Body of pancreas (tissue), 4 donors: ENCODE data around the gene FIGN.

Source experiments
- POLR2A ChIP-seq, 3 donors: fragments of 450-650 bp; IDR thresholded peaks; one replicate each; pipeline ENCODE4 v1.6.1; 2016; ENCODE audit warnings: antibody characterized with exemption in 3 of 3, mild to moderate bottlenecking in 2 of 3
- TF ChIP-seq, protein P1 (sequence below), 7 experiments: fragments of 450-650 bp in 4 of 7; fragments of 200-600 bp in 3 of 7; sonication (generic) in 3 of 7; IDR thresholded peaks; one replicate each; pipeline ENCODE4 v1.5.1; 2016 to 2019; ENCODE audit warnings: antibody characterized with exemption in 7 of 7

DNA sequence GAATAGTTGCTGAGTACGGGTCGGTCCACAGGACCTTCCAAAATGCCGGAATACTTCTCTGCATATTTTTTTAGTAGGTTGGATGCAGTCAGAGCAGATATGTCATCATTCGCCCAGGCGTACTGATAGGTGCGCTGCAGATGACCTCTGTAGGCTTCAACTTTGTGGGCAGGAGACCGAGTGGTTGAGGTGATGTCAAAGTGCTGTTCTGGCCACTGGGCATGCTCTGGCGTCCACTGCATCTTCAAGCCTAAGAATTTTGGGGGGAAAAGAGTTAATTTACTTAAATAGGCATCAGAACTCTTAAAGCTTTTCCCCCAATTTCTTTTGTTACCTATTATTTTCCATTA, 124.3 kb downstream of the FIGN start:
- TF ChIP-seq, protein P1, sequence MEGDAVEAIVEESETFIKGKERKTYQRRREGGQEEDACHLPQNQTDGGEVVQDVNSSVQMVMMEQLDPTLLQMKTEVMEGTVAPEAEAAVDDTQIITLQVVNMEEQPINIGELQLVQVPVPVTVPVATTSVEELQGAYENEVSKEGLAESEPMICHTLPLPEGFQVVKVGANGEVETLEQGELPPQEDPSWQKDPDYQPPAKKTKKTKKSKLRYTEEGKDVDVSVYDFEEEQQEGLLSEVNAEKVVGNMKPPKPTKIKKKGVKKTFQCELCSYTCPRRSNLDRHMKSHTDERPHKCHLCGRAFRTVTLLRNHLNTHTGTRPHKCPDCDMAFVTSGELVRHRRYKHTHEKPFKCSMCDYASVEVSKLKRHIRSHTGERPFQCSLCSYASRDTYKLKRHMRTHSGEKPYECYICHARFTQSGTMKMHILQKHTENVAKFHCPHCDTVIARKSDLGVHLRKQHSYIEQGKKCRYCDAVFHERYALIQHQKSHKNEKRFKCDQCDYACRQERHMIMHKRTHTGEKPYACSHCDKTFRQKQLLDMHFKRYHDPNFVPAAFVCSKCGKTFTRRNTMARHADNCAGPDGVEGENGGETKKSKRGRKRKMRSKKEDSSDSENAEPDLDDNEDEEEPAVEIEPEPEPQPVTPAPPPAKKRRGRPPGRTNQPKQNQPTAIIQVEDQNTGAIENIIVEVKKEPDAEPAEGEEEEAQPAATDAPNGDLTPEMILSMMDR (IDR thresholded peaks at IDR 0.05): no peak
- TF ChIP-seq POLR2A (IDR thresholded peaks at IDR 0.05): no peak
